ENCODE data around the gene MT4. TPM values are rescaled to one million over a fixed set of nuclear protein-coding genes. Genes with fewer than 3 reads are reported as not detected.

MT4 gene
- total and polyA plus RNA-seq, 7 donors: not detected

DNA sequence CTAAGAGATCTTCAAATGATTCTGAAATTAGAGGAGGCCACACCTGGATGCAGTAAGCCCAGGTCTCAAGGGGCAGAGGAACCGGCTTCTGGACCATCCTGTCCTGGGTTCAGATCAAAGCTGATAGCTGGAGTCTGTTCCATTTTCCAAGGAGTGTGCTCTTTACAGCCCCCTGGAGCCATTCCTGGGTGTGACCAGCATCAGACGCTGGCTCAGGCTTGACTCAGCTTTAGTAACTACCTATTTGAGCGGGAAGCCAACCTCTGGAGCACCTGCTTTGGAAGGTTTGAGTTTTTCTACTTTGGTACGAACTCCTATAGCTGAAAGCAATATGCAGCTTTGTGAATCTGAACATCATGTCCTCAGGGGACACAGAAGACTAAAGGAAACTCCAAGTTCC lies 32.2 kb upstream of the MT4 start:
- 63 to 66% (median 63%) methylated on average over 4 of the region's 4 CpGs for WGBS, 3 donors
- DNase-seq (no peak), ATAC-seq (no peak)
- Histone ChIP-seq H3K9me3 (no peaks in the 10 kb centered on the region), H3K4me1 (no peaks in the 10 kb centered on the region), H3K27me3 (ENCODE audit: insufficient read depth in 3 of 3, low read length in 2 of 3) (no peaks in the 10 kb centered on the region), H3K4me3 (no peak overlapping the region), H3K36me3 (ENCODE audit: insufficient read depth in 1 of 2, low read depth in 1 of 2) (no peaks in the 10 kb centered on the region), H3K27ac (no peak overlapping the region)
- intact Hi-C loops (cut with DNase I): no loop called here
- TF ChIP-seq, protein P1, sequence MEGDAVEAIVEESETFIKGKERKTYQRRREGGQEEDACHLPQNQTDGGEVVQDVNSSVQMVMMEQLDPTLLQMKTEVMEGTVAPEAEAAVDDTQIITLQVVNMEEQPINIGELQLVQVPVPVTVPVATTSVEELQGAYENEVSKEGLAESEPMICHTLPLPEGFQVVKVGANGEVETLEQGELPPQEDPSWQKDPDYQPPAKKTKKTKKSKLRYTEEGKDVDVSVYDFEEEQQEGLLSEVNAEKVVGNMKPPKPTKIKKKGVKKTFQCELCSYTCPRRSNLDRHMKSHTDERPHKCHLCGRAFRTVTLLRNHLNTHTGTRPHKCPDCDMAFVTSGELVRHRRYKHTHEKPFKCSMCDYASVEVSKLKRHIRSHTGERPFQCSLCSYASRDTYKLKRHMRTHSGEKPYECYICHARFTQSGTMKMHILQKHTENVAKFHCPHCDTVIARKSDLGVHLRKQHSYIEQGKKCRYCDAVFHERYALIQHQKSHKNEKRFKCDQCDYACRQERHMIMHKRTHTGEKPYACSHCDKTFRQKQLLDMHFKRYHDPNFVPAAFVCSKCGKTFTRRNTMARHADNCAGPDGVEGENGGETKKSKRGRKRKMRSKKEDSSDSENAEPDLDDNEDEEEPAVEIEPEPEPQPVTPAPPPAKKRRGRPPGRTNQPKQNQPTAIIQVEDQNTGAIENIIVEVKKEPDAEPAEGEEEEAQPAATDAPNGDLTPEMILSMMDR (IDR thresholded peaks at IDR 0.05): no peak

DNA sequence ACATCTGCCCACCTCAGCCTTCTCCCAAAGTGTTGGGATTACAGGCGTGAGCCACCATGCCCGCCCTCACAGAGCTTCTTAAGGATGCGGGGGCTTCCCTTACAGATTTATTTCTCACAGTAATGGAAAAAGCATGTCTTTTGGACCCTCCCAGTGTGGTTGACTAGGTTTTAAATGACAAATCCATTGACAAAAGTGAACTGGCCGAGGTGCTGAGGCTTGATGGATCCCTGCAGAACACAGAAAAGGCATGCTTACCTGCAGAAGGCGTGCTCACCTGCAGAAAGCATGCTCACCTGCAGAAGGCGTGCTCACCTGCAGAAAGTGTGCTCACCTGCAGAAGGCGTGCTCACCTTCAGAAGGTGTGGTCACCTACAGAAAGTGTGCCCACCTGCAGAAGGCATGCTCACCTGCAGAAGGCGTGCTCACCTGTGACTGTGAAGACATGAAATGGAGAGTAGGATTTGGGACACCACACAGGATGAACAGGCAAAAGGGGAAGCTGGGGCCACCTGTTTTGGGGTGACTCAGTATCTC lies 30.0 kb upstream of the MT4 start:
- Histone ChIP-seq H3K4me3 (no peak overlapping the region), H3K36me3 (ENCODE audit: insufficient read depth in 1 of 2, low read depth in 1 of 2) (no peaks in the 10 kb centered on the region), H3K27ac (no peak overlapping the region), H3K27me3 (ENCODE audit: insufficient read depth in 3 of 3, low read length in 2 of 3) (no peaks in the 10 kb centered on the region), H3K4me1 (no peaks in the 10 kb centered on the region), H3K9me3 (no peaks in the 10 kb centered on the region)
- 86 to 90% (median 87%) methylated on average over 8 of the region's 8 CpGs for WGBS, 3 donors
- TF ChIP-seq, protein P1 (IDR thresholded peaks at IDR 0.05): no peak
- DNase-seq (no peak), ATAC-seq (no peak)
- intact Hi-C loops (cut with DNase I): no loop called here

DNA sequence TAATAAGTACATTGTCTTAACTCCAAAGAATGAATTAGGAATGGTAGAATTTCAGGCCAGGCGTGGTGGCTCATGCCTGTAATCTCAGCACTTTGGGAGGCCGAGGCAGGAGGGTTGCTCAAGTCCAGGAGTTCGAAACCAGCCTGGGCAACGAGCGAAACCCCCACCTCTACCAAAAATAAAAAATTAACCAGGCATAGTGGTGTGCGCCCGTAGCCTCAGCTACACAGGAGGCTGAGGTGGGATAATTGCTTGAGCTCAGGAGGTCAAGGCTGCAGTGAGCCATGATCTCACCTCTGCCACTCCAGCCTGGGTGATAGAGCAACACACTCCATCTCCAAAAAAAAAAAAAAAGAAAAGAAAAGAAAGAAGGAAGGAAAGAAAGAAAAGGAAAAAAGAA lies 26.5 kb upstream of the MT4 start:
- DNase-seq (no peak), ATAC-seq (no peak)
- no peaks in the 10 kb centered on the region for H3K9me3 ChIP-seq
- H3K36me3 ChIP-seq (ENCODE audit: insufficient read depth in 1 of 2, low read depth in 1 of 2): no peaks in the 10 kb centered on the region
- intact Hi-C loops (cut with DNase I): no loop called here
- H3K4me1 ChIP-seq: no peaks in the 10 kb centered on the region
- TF ChIP-seq, protein P1 (IDR thresholded peaks at IDR 0.05): no peak
- no peak overlapping the region for H3K4me3 ChIP-seq
- H3K27ac ChIP-seq: no peak overlapping the region
- WGBS, 3 donors: 86 to 91% (median 88%) methylated on average over 7 of the region's 7 CpGs
- H3K27me3 ChIP-seq (ENCODE audit: insufficient read depth in 3 of 3, low read length in 2 of 3): no peaks in the 10 kb centered on the region

DNA sequence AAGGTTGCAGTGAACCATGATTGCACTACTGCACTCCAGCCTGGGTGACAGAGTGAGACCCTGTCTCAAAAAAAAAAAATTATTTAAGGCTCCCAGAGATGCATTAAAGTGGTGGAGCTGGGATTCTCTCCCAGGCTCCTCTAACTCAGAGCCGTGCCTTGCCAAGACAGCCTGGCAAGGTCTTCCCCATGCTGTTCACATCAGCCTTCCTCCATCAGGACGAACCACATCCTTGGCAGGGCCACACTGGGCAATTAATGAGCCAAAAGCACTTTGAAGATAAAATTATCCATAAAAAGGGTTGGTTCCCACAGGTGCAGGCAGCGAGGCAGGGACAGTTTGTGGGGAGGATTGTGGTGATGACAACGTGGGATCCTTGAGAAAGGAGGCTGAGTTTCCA lies 25.2 kb upstream of the MT4 start:
- no peak for DNase-seq
- 48 to 65% (median 50%) methylated on average over 4 of the region's 4 CpGs for WGBS, 3 donors
- no peaks in the 10 kb centered on the region for H3K27me3 ChIP-seq (ENCODE audit: insufficient read depth in 3 of 3, low read length in 2 of 3)
- H3K27ac ChIP-seq: no peak overlapping the region
- H3K9me3 ChIP-seq: no peaks in the 10 kb centered on the region
- intact Hi-C loops (cut with DNase I): no loop called here
- H3K4me1 ChIP-seq: no peaks in the 10 kb centered on the region
- TF ChIP-seq, protein P1 (IDR thresholded peaks at IDR 0.05): no peak
- no peak overlapping the region for H3K4me3 ChIP-seq
- ATAC-seq: no peak
- H3K36me3 ChIP-seq (ENCODE audit: insufficient read depth in 1 of 2, low read depth in 1 of 2): no peaks in the 10 kb centered on the region

DNA sequence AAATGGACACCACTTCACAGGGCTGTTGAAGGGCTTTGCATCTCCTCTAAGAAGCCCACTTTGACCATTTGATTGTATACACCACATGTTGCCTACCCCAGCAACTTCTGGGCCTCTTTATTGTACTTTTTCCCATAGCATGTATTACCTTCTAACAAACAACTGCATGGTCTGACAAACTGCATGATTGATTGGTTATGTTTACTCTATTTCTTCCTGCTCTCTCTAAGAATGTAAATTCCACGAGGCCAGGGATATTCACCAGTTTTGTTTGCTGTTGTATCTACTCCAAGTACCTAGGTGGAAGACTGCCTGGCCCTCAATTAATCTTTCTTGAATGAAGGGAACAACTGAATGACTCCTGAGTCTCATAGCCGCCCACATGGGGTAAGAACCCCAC lies 22.8 kb upstream of the MT4 start:
- TF ChIP-seq, protein P1 (IDR thresholded peaks at IDR 0.05): no peak
- H3K27ac ChIP-seq: no peak overlapping the region
- H3K4me1 ChIP-seq: no peaks in the 10 kb centered on the region
- H3K4me3 ChIP-seq: no peak overlapping the region
- H3K9me3 ChIP-seq: no peaks in the 10 kb centered on the region
- H3K36me3 ChIP-seq (ENCODE audit: insufficient read depth in 1 of 2, low read depth in 1 of 2): no peaks in the 10 kb centered on the region
- no peak for ATAC-seq
- 12 to 23% (median 15%) methylated on average over 2 of the region's 2 CpGs for WGBS, 3 donors
- intact Hi-C loops (cut with DNase I): no loop called here
- DNase-seq: no peak
- H3K27me3 ChIP-seq (ENCODE audit: insufficient read depth in 3 of 3, low read length in 2 of 3): no peaks in the 10 kb centered on the region

Data from psoas muscle (tissue), 8 donors.